Measurements from ENCODE around the gene PIK3R4. TPM values are rescaled to one million over a fixed set of nuclear protein-coding genes. Genes with fewer than 3 reads are reported as not detected.

PIK3R4 gene
- total RNA-seq, 1 donor: 35.5 TPM

DNA sequence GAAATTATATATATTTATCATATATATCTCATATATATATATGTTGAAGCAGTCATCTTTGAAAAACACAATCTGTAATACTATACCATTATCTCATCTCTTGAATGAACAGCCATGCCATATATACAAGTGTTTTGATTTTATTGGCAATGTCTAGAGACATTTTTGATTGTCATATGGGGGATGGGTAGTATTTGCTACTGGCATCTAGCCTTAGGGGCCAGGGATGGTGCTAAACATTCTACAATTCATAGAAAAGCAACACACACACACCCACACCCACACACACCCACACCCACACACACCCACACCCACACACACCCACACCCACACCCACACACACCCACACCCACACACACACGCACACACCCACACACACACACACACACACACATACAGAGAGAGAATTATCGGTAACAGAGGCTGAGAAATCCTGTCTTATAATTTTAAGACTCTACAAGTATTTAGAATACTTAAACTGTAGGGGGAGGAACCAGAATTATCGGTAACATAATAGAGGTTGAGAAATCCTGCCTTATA, 11.1 kb upstream of the PIK3R4 start:
- Histone ChIP-seq H3K4me1 (ENCODE audit: insufficient read depth, low read length) (no peaks in the 10 kb centered on the region), H3K4me3 (ENCODE audit: insufficient read depth, low read length) (no peak overlapping the region), H2AFZ (ENCODE audit: low read length) (no peak overlapping the region), H3K79me2 (ENCODE audit: insufficient read depth, low read length) (no peaks in the 10 kb centered on the region), H3K27me3 (ENCODE audit: insufficient read depth, low read length) (no peaks in the 10 kb centered on the region), H3K27ac (ENCODE audit: low read depth, low read length) (no peak overlapping the region), H3K9me3 (ENCODE audit: low read depth, low read length) (no peaks in the 10 kb centered on the region), H4K20me1 (ENCODE audit: insufficient read depth, low read length) (no peaks in the 10 kb centered on the region), H3K36me3 (ENCODE audit: insufficient read depth, low read length) (no peaks in the 10 kb centered on the region), H3K4me2 (ENCODE audit: insufficient read depth, low read length) (no peak overlapping the region)
- TF ChIP-seq CTCF (IDR thresholded peaks at IDR 0.05; ENCODE audit: extremely low read depth, low read depth, low read length): no peak
- DNase-seq (ENCODE audit: insufficient read length, low spot score, missing footprints): peak; percentile 31

DNA sequence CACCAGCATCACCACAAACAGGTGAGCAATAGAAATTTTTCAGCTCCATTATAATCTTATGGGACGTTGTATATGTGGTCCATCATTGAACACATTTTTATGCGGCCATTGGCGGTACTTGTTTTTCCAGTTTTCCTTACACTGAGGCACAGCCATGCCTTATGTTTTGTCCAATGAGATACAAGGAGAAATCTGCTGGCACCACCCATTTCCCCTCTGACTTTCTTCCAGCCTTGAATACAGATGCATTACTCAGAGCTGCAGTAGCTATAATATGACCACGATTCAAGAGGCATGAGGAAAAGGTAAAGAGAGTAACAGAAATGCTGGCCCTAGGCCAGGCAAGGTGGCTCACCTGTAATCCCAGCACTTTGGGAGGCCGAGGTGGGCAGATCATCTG, 9.0 kb upstream of the PIK3R4 start:
- DNase-seq (ENCODE audit: insufficient read length, low spot score, missing footprints): peak; percentile 26
- no peaks in the 10 kb centered on the region for H3K27me3 ChIP-seq (ENCODE audit: insufficient read depth, low read length)
- no peaks in the 10 kb centered on the region for H3K4me1 ChIP-seq (ENCODE audit: insufficient read depth, low read length)
- no peaks in the 10 kb centered on the region for H3K36me3 ChIP-seq (ENCODE audit: insufficient read depth, low read length)
- H3K27ac ChIP-seq (ENCODE audit: low read depth, low read length): no peak overlapping the region
- H3K4me3 ChIP-seq (ENCODE audit: insufficient read depth, low read length): no peak overlapping the region
- H3K4me2 ChIP-seq (ENCODE audit: insufficient read depth, low read length): no peak overlapping the region
- H4K20me1 ChIP-seq (ENCODE audit: insufficient read depth, low read length): no peaks in the 10 kb centered on the region
- no peak for TF ChIP-seq CTCF (IDR thresholded peaks at IDR 0.05; ENCODE audit: extremely low read depth, low read depth, low read length)
- no peaks in the 10 kb centered on the region for H3K9me3 ChIP-seq (ENCODE audit: low read depth, low read length)
- H2AFZ ChIP-seq (ENCODE audit: low read length): no peak overlapping the region
- H3K79me2 ChIP-seq (ENCODE audit: insufficient read depth, low read length): no peaks in the 10 kb centered on the region

GRCh38 chr3:130748981-130749380, 2.4 kb upstream of the PIK3R4 start:
- peak; percentile 79 for DNase-seq (ENCODE audit: insufficient read length, low spot score, missing footprints)
- Histone ChIP-seq H3K27ac (ENCODE audit: low read depth, low read length) (no peak overlapping the region), H4K20me1 (ENCODE audit: insufficient read depth, low read length) (no peaks in the 10 kb centered on the region), H3K4me3 (ENCODE audit: insufficient read depth, low read length) (no peak overlapping the region), H3K36me3 (ENCODE audit: insufficient read depth, low read length) (no peaks in the 10 kb centered on the region), H3K9me3 (ENCODE audit: low read depth, low read length) (no peaks in the 10 kb centered on the region), H3K4me2 (ENCODE audit: insufficient read depth, low read length) (peak overlapping the region; percentile 78), H3K4me1 (ENCODE audit: insufficient read depth, low read length) (peaks cover 18% of the 10 kb centered on the region), H2AFZ (ENCODE audit: low read length) (peak overlapping the region; percentile 76), H3K79me2 (ENCODE audit: insufficient read depth, low read length) (peaks cover 27% of the 10 kb centered on the region), H3K27me3 (ENCODE audit: insufficient read depth, low read length) (no peaks in the 10 kb centered on the region)
- TF ChIP-seq CTCF (IDR thresholded peaks at IDR 0.05; ENCODE audit: extremely low read depth, low read depth, low read length): no peak

GRCh38 chr3:130748467-130748861, 1.8 kb upstream of the PIK3R4 start:
- peak overlapping the region; percentile 78 for H3K4me2 ChIP-seq (ENCODE audit: insufficient read depth, low read length)
- peaks cover 32% of the 10 kb centered on the region for H3K79me2 ChIP-seq (ENCODE audit: insufficient read depth, low read length)
- H4K20me1 ChIP-seq (ENCODE audit: insufficient read depth, low read length): no peaks in the 10 kb centered on the region
- no peak for TF ChIP-seq CTCF (IDR thresholded peaks at IDR 0.05; ENCODE audit: extremely low read depth, low read depth, low read length)
- no peak for DNase-seq (ENCODE audit: insufficient read length, low spot score, missing footprints)
- H3K4me3 ChIP-seq (ENCODE audit: insufficient read depth, low read length): peak overlapping the region; percentile 66
- no peaks in the 10 kb centered on the region for H3K36me3 ChIP-seq (ENCODE audit: insufficient read depth, low read length)
- H3K9me3 ChIP-seq (ENCODE audit: low read depth, low read length): no peaks in the 10 kb centered on the region
- peak overlapping the region; percentile 26 for H3K27ac ChIP-seq (ENCODE audit: low read depth, low read length)
- H3K4me1 ChIP-seq (ENCODE audit: insufficient read depth, low read length): peaks cover 18% of the 10 kb centered on the region
- H3K27me3 ChIP-seq (ENCODE audit: insufficient read depth, low read length): no peaks in the 10 kb centered on the region
- peak overlapping the region; percentile 88 for H2AFZ ChIP-seq (ENCODE audit: low read length)
